K562 (cell line): ENCODE data around the gene EFNA5. TPM values are rescaled to one million over a fixed set of nuclear protein-coding genes. Genes with fewer than 3 reads are reported as not detected.

Source experiments
- ATAC-seq: fragments of 200-7000 bp; cut with Tn5 transposase; 3 replicates; pipeline ENCODE4 v1.9.1; 2020; ENCODE audit warnings: moderate library complexity
- BruUV-seq: library from RNA; stranded (reverse); fragments of 400-500 nt; replicated peaks from 2 replicates; lab custom pipeline; 2021; lab: Mats Ljungman, UMichigan
- CTCF ChIA-PET: fragments of 300-600 bp; formaldehyde crosslinking; extraction: SDS; loops from one replicate; lab custom pipeline; 2021; ENCODE audit warnings: low intra/inter-chr PET ratio; lab: Yijun Ruan, JAX
- POLR2A ChIA-PET: fragments of 300-600, 350-650 bp; sonication (Branson Sonifier 250); formaldehyde crosslinking; extraction: SDS; loops from one replicate; lab custom pipeline; 2021; ENCODE audit warnings: antibody characterized with exemption, inconsistent platforms; lab: Yijun Ruan, JAX
- DNase-seq, 4 experiments: peaks; one replicate each; pipeline versions ENCODE4 v3.0.0 to v3.0.0-alpha.2; 2011 to 2018; ENCODE audit warnings: low spot score in 3 of 4, mixed read lengths in 3 of 4; ENCODE audit errors: extremely low read depth in 1 of 4
- FAIRE-seq: peaks from 2 replicates; lab custom pipeline; 2011; peaks lifted over from hg19 to GRCh38; lab: Jason Lieb, UNC
- H2AFZ ChIP-seq: 2 replicates; pipeline ENCODE4 v1.6.0; 2011; ENCODE audit warnings: low read depth, low read length, control low read depth, inconsistent platforms
- H3K27ac ChIP-seq: fragments of 200-600 bp; 3 replicates; pipeline ENCODE4 v1.8.0; 2011; ENCODE audit warnings: low read depth, mild to moderate bottlenecking, control low read depth, inconsistent platforms, low read length, moderate library complexity, mixed read lengths; ENCODE audit errors: extremely low read depth
- H3K27me3 ChIP-seq, 2 experiments: fragments of 300-600 bp in 1 of 2; 2 replicates in 1 of 2; 3 replicates in 1 of 2; pipeline versions ENCODE4 v1.6.0 to v1.8.0; 2011; ENCODE audit warnings: inconsistent platforms in 2 of 2, low read length in 2 of 2, mild to moderate bottlenecking in 1 of 2, mixed read lengths in 1 of 2, moderate library complexity in 1 of 2; ENCODE audit not compliant: control insufficient read depth in 2 of 2, insufficient read depth in 2 of 2
- H3K36me3 ChIP-seq: fragments of 300-600 bp; 3 replicates; pipeline ENCODE4 v1.8.0; 2011; ENCODE audit warnings: mild to moderate bottlenecking, low read length, inconsistent platforms; ENCODE audit not compliant: control insufficient read depth, insufficient read depth
- H3K4me1 ChIP-seq, 2 experiments: fragments of 200-600 bp in 1 of 2; replicated peaks in 1 of 2; 2 replicates in 1 of 2; 3 replicates in 1 of 2; pipeline versions ENCODE4 v1.5.1 to v1.8.0; 2011; ENCODE audit warnings: inconsistent platforms in 2 of 2, low read length in 2 of 2, mild to moderate bottlenecking in 1 of 2, mixed read lengths in 1 of 2, moderate library complexity in 1 of 2; ENCODE audit not compliant: control insufficient read depth in 2 of 2, insufficient read depth in 2 of 2
- H3K4me2 ChIP-seq: 2 replicates; pipeline ENCODE4 v1.6.1; 2011; ENCODE audit warnings: low read length, control low read depth, inconsistent platforms, mixed read lengths; ENCODE audit not compliant: insufficient read depth
- H3K4me3 ChIP-seq: fragments of 200-600 bp; sonication (generic), shearing (Covaris generic); 2 replicates; pipeline ENCODE4 v1.5.1; 2016; ENCODE audit warnings: control low read depth, inconsistent platforms
- H3K79me2 ChIP-seq: fragments of 200-600 bp; 3 replicates; pipeline ENCODE4 v1.8.0; 2011; ENCODE audit warnings: low read length, inconsistent platforms; ENCODE audit not compliant: control insufficient read depth, insufficient read depth
- H3K9ac ChIP-seq, 2 experiments: 2 replicates each; pipeline versions ENCODE4 v1.6.0 to v1.6.1; 2011; ENCODE audit warnings: low read depth in 2 of 2, low read length in 2 of 2, control low read depth in 1 of 2, inconsistent platforms in 1 of 2, mild to moderate bottlenecking in 1 of 2, mixed read lengths in 1 of 2; ENCODE audit not compliant: insufficient read depth in 1 of 2
- H3K9me1 ChIP-seq: one replicate; pipeline ENCODE4 v1.6.0; 2011; ENCODE audit warnings: inconsistent platforms, mild to moderate bottlenecking, low read length, moderate library complexity; ENCODE audit not compliant: control insufficient read depth, insufficient read depth
- H3K9me3 ChIP-seq: replicated peaks from 2 replicates; pipeline ENCODE4 v1.5.1; 2011; ENCODE audit warnings: low read depth, low read length, inconsistent platforms; ENCODE audit not compliant: control insufficient read depth, insufficient read depth
- H4K20me1 ChIP-seq: replicated peaks from 2 replicates; pipeline ENCODE4 v1.6.1; 2011; ENCODE audit warnings: low read length, inconsistent platforms, mixed read lengths; ENCODE audit not compliant: control insufficient read depth, insufficient read depth
- ARID3A ChIP-seq: IDR thresholded peaks from 2 replicates; pipeline ENCODE4 v1.6.1; 2012; ENCODE audit warnings: low read depth, low read length, improper control_type of control experiment, borderline replicate concordance
- ARNT ChIP-seq, 2 experiments: fragments of 450-650 bp; IDR thresholded peaks; 2 replicates each; pipeline ENCODE4 v1.6.1; 2016; ENCODE audit warnings: mild to moderate bottlenecking in 1 of 2
- C11orf30 ChIP-seq: fragments of 450-650 bp; IDR thresholded peaks from 2 replicates; pipeline ENCODE4 v1.6.1; 2016; ENCODE audit warnings: low read depth, mild to moderate bottlenecking
- CC2D1A ChIP-seq: fragments of 450-650 bp; IDR thresholded peaks from 2 replicates; pipeline ENCODE4 v1.6.1; 2017; ENCODE audit warnings: mild to moderate bottlenecking
- GTF2A2 ChIP-seq: IDR thresholded peaks from 2 replicates; pipeline ENCODE4 v1.6.1; 2016; ENCODE audit warnings: mild to moderate bottlenecking, missing genetic modification characterization, missing compliant biosample characterization
- HNRNPUL1 ChIP-seq: fragments of 200-400 bp; formaldehyde crosslinking; IDR thresholded peaks from 2 replicates; pipeline ENCODE4 v1.6.1; 2017; ENCODE audit warnings: low read length
- KLF6 ChIP-seq: fragments of 250-450 bp; sonication (Bioruptor Pico); IDR thresholded peaks from 2 replicates; pipeline ENCODE4 v1.4.0; 2020; ENCODE audit warnings: mild to moderate bottlenecking, moderate library complexity, borderline replicate concordance
- NR3C1 ChIP-seq: sonication (generic); formaldehyde crosslinking; IDR thresholded peaks from 2 replicates; pipeline ENCODE4 v1.8.1; 2022; ENCODE audit warnings: missing genetic modification reagents
- RBM15 ChIP-seq: fragments of 200-400 bp; formaldehyde crosslinking; IDR thresholded peaks from 2 replicates; pipeline ENCODE4 v1.6.1; 2018; ENCODE audit warnings: mild to moderate bottlenecking, low read length, moderate library complexity; ENCODE audit not compliant: insufficient read depth
- SMARCA5 ChIP-seq: fragments of 450-650 bp; IDR thresholded peaks from 2 replicates; pipeline ENCODE4 v1.6.1; 2016
- THRB ChIP-seq: fragments of 450-650 bp; formaldehyde crosslinking; conservative IDR thresholded peaks from 2 replicates; pipeline ENCODE4 v1.4.0; 2022; ENCODE audit warnings: mild to moderate bottlenecking, missing genetic modification characterization
- ZNF263 ChIP-seq: sonication (generic); formaldehyde crosslinking; IDR thresholded peaks from 2 replicates; pipeline ENCODE4 v1.8.0; 2022; ENCODE audit warnings: mild to moderate bottlenecking, missing genetic modification reagents, borderline replicate concordance
- ZNF354B ChIP-seq: fragments of 250-450 bp; sonication (Bioruptor Pico); IDR thresholded peaks from 2 replicates; pipeline ENCODE4 v1.4.0; 2020
- ZNF41 ChIP-seq: fragments of 250-450 bp; sonication (Bioruptor Pico); conservative IDR thresholded peaks from 2 replicates; pipeline ENCODE4 v1.4.0; 2020; ENCODE audit warnings: mild to moderate bottlenecking
- ZNF77 ChIP-seq: fragments of 250-450 bp; sonication (Bioruptor Pico); IDR thresholded peaks from 2 replicates; pipeline ENCODE4 v1.5.0; 2020
- WGBS: fragments of 100-300 bp; shearing (Covaris generic); methylation state at CpG from one replicate; pipeline ENCODE4 v1.1.6; 2016; ENCODE audit warnings: low coverage, mixed read lengths; ENCODE audit not compliant: insufficient coverage; ENCODE audit errors: missing lambda C conversion rate; 5-methylcytosine and 5-hydroxymethylcytosine counted together
- in situ Hi-C: fragments of 300-500 bp; cut with MboI; formaldehyde crosslinking; loops from 4 replicates; pipeline ENCODE4 v1.15.0; 2018; ENCODE audit warnings: inconsistent platforms, mixed read lengths
- intact Hi-C: fragments of 100-400 bp; cut with micrococcal nuclease; formaldehyde crosslinking; loops from 2 replicates; pipeline ENCODE4 v1.14.2; 2022
- polyA plus RNA-seq, 8 experiments: library from polyadenylated mRNA; depleted of rRNA in 4 of 8; stranded (reverse) in 5 of 8; unstranded in 3 of 8; fragments of >200 nt; fragmentation: Nextera tagmentation in 2 of 8; fragmentation: Illumina TruSeq in 1 of 8; extraction: Ambion mirVana in 2 of 8; extraction: Trizol in 1 of 8; gene quantifications; 2 replicates each; pipeline versions ENCODE4 v1.2.1 to v1.2.3, GENCODE V29; 2011 to 2014; ENCODE audit warnings: inconsistent platforms in 1 of 8, missing spikeins in 1 of 8
- total RNA-seq, 7 experiments: library from RNA; depleted of rRNA in 6 of 7; stranded (reverse); fragments of >200 nt in 6 of 7; fragmentation: Illumina TruSeq in 2 of 7; extraction: Trizol in 2 of 7; gene quantifications; 2 replicates each; pipeline versions ENCODE4 v1.2.1 to v1.2.3, GENCODE V29; 2011 to 2021; ENCODE audit warnings: low replicate concordance in 1 of 7

The EFNA5 gene
- total and polyA plus RNA-seq, 9 of the 15 experiments (the other 6 are each of a cell fraction or from before 2014, with no cell fraction given), result 0.20 TPM; not detected in 8

- ChIA-PET CTCF (no interaction called here), POLR2A (no interaction called here)
- H4K20me1 ChIP-seq, result no peaks in the 10 kb centered on the region
- in situ Hi-C loops (no loop called here), intact Hi-C loops (no loop called here)
- ATAC-seq (no peak), FAIRE-seq (no peak), DNase-seq (no peak)
- H3K9me3 ChIP-seq, result no peaks in the 10 kb centered on the region
- no peak overlapping the region for H3K27ac ChIP-seq
- no peak overlapping the region for H3K4me3 ChIP-seq
- no peak overlapping the region for H3K9ac ChIP-seq
- BruUV-seq, result no TSS peak
- no peaks in the 10 kb centered on the region for H3K27me3 ChIP-seq
- no peak overlapping the region for H3K4me2 ChIP-seq
- no peaks in the 10 kb centered on the region for H3K4me1 ChIP-seq
- H3K36me3 ChIP-seq, result no peaks in the 10 kb centered on the region
- no peak overlapping the region for H2AFZ ChIP-seq
- no peaks in the 10 kb centered on the region for H3K79me2 ChIP-seq
- TF ChIP-seq CC2D1A, result no peak
- TF ChIP-seq ZNF41 (CRISPR knock-in tag), result no peak
- TF ChIP-seq HNRNPUL1, result no peak
- TF ChIP-seq ARID3A, result no peak
- TF ChIP-seq ZNF263 (CRISPR knock-in tag), result no peak
- TF ChIP-seq ZNF354B (CRISPR knock-in tag), result no peak
- TF ChIP-seq C11orf30, result no peak
- no peak for TF ChIP-seq GTF2A2 (tag)
- TF ChIP-seq RBM15, result no peak
- no peak for TF ChIP-seq ARNT (IDR thresholded peaks at IDR 0.05)
- TF ChIP-seq KLF6 (CRISPR knock-in tag), result no peak
- TF ChIP-seq ZNF77 (CRISPR knock-in tag), result no peak
- TF ChIP-seq THRB (CRISPR knock-in tag), result no peak
- TF ChIP-seq SMARCA5, result no peak
- no peak for TF ChIP-seq NR3C1 (CRISPR knock-in tag)
- H3K9me1 ChIP-seq, result no peaks in the 10 kb centered on the region
- WGBS, result 2% methylated on average over 7 of the region's 7 CpGs
These were observed 168.1 kb downstream of the EFNA5 start for GRCh38 chr5:107502676-107503060.
